HEK293 (cell line): ENCODE measurements around the gene GPER1.

Source experiments
- CTCF ChIA-PET: fragments of 350-600 bp; formaldehyde crosslinking; extraction: SDS; loops from one replicate; lab custom pipeline; 2021; ENCODE audit warnings: antibody characterized with exemption; lab: Yijun Ruan, JAX
- POLR2A ChIA-PET: fragments of 300-600 bp; formaldehyde crosslinking; extraction: SDS; loops from one replicate; lab custom pipeline; 2020; ENCODE audit warnings: antibody characterized with exemption, inconsistent platforms; lab: Yijun Ruan, JAX
- H3K27ac ChIP-seq: fragments of 200-500 bp; sonication (Bioruptor generic); 2 replicates; pipeline ENCODE4 v1.5.1; 2014; ENCODE audit warnings: low read depth, low read length, control low read depth, inconsistent platforms; ENCODE audit errors: extremely low read depth
- H3K36me3 ChIP-seq, 2 experiments: fragments of 200-500 bp in 1 of 2; sonication (Bioruptor generic) in 1 of 2; 1 replicate in 1 of 2; 2 replicates in 1 of 2; pipeline ENCODE4 v1.5.1; 2014 to 2017; ENCODE audit warnings: inconsistent platforms in 2 of 2, low read length in 2 of 2; ENCODE audit not compliant: control insufficient read depth in 2 of 2, insufficient read depth in 1 of 2
- H3K4me1 ChIP-seq: fragments of 200-500 bp; sonication (Bioruptor generic); 2 replicates; pipeline ENCODE4 v1.5.1; 2014; ENCODE audit warnings: mild to moderate bottlenecking, low read length, inconsistent platforms; ENCODE audit not compliant: control insufficient read depth, insufficient read depth
- H3K4me3 ChIP-seq: 2 replicates; pipeline ENCODE4 v1.5.1; 2011; ENCODE audit warnings: low read depth, mild to moderate bottlenecking, control low read depth, low read length, moderate library complexity
- H3K9me3 ChIP-seq: fragments of 200-500 bp; sonication (Bioruptor generic); 2 replicates; pipeline ENCODE4 v1.5.1; 2014; ENCODE audit warnings: low read depth, low read length, inconsistent platforms; ENCODE audit not compliant: control insufficient read depth, insufficient read depth
- EGR2 ChIP-seq: fragments of 450-650 bp; formaldehyde crosslinking; IDR thresholded peaks from 2 replicates; pipeline ENCODE4 v1.5.1; 2016; ENCODE audit warnings: low read depth, missing biosample characterization, missing genetic modification characterization
- ZNF114 ChIP-seq: fragments of 450-650 bp; formaldehyde crosslinking; IDR thresholded peaks from 2 replicates; pipeline ENCODE4 v1.5.0; 2017; ENCODE audit warnings: missing biosample characterization, missing genetic modification characterization
- ZNF121 ChIP-seq: fragments of 450-650 bp; formaldehyde crosslinking; IDR thresholded peaks from 2 replicates; pipeline ENCODE4 v1.5.1; 2016; ENCODE audit warnings: missing biosample characterization, missing genetic modification characterization
- ZNF2 ChIP-seq: fragments of 450-650 bp; formaldehyde crosslinking; IDR thresholded peaks from 2 replicates; pipeline ENCODE4 v1.5.1; 2016; ENCODE audit warnings: missing biosample characterization, missing genetic modification characterization
- ZNF239 ChIP-seq: fragments of 450-650 bp; formaldehyde crosslinking; IDR thresholded peaks from 2 replicates; pipeline ENCODE4 v1.5.1; 2016; ENCODE audit warnings: missing biosample characterization, missing genetic modification characterization
- ZNF701 ChIP-seq: fragments of 450-650 bp; formaldehyde crosslinking; IDR thresholded peaks from 2 replicates; pipeline ENCODE4 v1.5.1; 2016; ENCODE audit warnings: missing biosample characterization, missing genetic modification characterization
- ZNF792 ChIP-seq: fragments of 450-650 bp; formaldehyde crosslinking; IDR thresholded peaks from 2 replicates; pipeline ENCODE4 v1.5.1; 2016; ENCODE audit warnings: missing biosample characterization, missing genetic modification characterization
- ZSCAN16 ChIP-seq: fragments of 450-650 bp; formaldehyde crosslinking; IDR thresholded peaks from 2 replicates; pipeline ENCODE4 v1.5.1; 2016; ENCODE audit warnings: missing biosample characterization, missing genetic modification characterization
- ZXDB ChIP-seq: fragments of 450-650 bp; formaldehyde crosslinking; IDR thresholded peaks from 2 replicates; pipeline ENCODE4 v1.5.1; 2016; ENCODE audit warnings: missing biosample characterization, missing genetic modification characterization
- TF ChIP-seq, protein P1 (sequence below): fragments of 450-650 bp; formaldehyde crosslinking; IDR thresholded peaks from 2 replicates; pipeline ENCODE4 v1.5.1; 2017; ENCODE audit warnings: missing biosample characterization, missing genetic modification characterization
- TF ChIP-seq, protein P2 (sequence below): fragments of 450-650 bp; formaldehyde crosslinking; conservative IDR thresholded peaks from 2 replicates; pipeline ENCODE4 v1.5.1; 2016; ENCODE audit warnings: low read depth, missing biosample characterization, missing genetic modification characterization
- TF ChIP-seq, protein P3 (sequence below): fragments of 450-650 bp; formaldehyde crosslinking; IDR thresholded peaks from 2 replicates; pipeline ENCODE4 v1.5.1; 2017; ENCODE audit warnings: missing biosample characterization, missing genetic modification characterization
- TF ChIP-seq, protein P4 (sequence below): fragments of 450-650 bp; formaldehyde crosslinking; IDR thresholded peaks from 2 replicates; pipeline ENCODE4 v1.5.1; 2016; ENCODE audit warnings: missing biosample characterization, missing genetic modification characterization

GPER1 gene

DNA sequence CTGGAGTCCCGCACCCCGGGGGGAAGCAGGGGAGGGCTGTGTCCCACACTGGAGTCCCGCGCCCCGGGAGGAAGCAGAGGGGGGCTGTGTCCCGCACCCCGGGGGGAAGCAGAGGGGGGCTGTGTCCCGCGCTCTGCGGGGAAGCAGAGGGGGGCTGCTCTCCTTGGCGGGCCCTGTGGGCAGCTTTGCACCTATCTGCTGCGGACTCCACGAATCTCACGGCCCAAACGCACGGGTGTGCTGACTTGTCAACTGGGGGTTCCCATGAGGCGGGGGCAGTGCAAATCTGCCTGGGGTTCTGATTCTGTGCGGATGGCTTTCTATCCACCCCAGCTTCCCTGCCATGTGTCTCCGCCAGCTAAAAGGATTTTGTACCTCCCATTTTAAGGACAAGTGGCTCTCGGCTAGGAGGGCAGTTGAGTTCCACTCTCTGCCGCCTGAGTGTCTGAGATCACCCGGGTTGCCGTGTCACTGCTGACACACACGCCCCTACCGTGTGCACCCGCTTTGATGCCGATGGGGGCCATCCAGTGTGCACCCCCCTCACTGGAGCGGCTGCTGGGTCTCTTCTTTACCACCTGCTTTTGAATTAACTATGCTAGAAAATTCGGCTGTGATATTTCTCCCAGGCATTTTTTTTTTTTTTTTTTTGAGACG is 20.5 kb downstream of the GPER1 start:
- H3K4me3 ChIP-seq, result no peak overlapping the region
- TF ChIP-seq ZNF2 (tag by site-specific recombination), result no peak
- TF ChIP-seq, protein P1, sequence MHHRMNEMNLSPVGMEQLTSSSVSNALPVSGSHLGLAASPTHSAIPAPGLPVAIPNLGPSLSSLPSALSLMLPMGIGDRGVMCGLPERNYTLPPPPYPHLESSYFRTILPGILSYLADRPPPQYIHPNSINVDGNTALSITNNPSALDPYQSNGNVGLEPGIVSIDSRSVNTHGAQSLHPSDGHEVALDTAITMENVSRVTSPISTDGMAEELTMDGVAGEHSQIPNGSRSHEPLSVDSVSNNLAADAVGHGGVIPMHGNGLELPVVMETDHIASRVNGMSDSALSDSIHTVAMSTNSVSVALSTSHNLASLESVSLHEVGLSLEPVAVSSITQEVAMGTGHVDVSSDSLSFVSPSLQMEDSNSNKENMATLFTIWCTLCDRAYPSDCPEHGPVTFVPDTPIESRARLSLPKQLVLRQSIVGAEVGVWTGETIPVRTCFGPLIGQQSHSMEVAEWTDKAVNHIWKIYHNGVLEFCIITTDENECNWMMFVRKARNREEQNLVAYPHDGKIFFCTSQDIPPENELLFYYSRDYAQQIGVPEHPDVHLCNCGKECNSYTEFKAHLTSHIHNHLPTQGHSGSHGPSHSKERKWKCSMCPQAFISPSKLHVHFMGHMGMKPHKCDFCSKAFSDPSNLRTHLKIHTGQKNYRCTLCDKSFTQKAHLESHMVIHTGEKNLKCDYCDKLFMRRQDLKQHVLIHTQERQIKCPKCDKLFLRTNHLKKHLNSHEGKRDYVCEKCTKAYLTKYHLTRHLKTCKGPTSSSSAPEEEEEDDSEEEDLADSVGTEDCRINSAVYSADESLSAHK (tag by site-specific recombination), result no peak
- no peak for TF ChIP-seq ZNF114
- TF ChIP-seq ZNF701, result no peak
- TF ChIP-seq, protein P2, sequence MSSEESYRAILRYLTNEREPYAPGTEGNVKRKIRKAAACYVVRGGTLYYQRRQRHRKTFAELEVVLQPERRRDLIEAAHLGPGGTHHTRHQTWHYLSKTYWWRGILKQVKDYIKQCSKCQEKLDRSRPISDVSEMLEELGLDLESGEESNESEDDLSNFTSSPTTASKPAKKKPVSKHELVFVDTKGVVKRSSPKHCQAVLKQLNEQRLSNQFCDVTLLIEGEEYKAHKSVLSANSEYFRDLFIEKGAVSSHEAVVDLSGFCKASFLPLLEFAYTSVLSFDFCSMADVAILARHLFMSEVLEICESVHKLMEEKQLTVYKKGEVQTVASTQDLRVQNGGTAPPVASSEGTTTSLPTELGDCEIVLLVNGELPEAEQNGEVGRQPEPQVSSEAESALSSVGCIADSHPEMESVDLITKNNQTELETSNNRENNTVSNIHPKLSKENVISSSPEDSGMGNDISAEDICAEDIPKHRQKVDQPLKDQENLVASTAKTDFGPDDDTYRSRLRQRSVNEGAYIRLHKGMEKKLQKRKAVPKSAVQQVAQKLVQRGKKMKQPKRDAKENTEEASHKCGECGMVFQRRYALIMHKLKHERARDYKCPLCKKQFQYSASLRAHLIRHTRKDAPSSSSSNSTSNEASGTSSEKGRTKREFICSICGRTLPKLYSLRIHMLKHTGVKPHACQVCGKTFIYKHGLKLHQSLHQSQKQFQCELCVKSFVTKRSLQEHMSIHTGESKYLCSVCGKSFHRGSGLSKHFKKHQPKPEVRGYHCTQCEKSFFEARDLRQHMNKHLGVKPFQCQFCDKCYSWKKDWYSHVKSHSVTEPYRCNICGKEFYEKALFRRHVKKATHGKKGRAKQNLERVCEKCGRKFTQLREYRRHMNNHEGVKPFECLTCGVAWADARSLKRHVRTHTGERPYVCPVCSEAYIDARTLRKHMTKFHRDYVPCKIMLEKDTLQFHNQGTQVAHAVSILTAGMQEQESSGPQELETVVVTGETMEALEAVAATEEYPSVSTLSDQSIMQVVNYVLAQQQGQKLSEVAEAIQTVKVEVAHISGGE (tag by site-specific recombination), result no peak
- TF ChIP-seq ZSCAN16 (tag by site-specific recombination), result no peak
- TF ChIP-seq ZNF239 (tag by site-specific recombination), result no peak
- no peak for TF ChIP-seq ZNF121
- TF ChIP-seq, protein P3, sequence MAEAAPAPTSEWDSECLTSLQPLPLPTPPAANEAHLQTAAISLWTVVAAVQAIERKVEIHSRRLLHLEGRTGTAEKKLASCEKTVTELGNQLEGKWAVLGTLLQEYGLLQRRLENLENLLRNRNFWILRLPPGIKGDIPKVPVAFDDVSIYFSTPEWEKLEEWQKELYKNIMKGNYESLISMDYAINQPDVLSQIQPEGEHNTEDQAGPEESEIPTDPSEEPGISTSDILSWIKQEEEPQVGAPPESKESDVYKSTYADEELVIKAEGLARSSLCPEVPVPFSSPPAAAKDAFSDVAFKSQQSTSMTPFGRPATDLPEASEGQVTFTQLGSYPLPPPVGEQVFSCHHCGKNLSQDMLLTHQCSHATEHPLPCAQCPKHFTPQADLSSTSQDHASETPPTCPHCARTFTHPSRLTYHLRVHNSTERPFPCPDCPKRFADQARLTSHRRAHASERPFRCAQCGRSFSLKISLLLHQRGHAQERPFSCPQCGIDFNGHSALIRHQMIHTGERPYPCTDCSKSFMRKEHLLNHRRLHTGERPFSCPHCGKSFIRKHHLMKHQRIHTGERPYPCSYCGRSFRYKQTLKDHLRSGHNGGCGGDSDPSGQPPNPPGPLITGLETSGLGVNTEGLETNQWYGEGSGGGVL (tag by site-specific recombination), result no peak
- TF ChIP-seq ZXDB (tag by site-specific recombination), result no peak
- TF ChIP-seq, protein P4, sequence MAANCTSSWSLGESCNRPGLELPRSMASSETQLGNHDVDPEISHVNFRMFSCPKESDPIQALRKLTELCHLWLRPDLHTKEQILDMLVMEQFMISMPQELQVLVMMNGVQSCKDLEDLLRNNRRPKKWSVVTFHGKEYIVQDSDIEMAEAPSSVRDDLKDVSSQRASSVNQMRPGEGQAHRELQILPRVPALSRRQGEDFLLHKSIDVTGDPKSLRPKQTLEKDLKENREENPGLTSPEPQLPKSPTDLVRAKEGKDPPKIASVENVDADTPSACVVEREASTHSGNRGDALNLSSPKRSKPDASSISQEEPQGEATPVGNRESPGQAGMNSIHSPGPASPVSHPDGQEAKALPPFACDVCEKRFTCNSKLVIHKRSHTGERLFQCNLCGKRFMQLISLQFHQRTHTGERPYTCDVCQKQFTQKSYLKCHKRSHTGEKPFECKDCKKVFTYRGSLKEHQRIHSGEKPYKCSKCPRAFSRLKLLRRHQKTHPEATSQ, result no peak
- TF ChIP-seq, all 188 proteins: peak for 0
- H3K36me3 ChIP-seq, result no peaks in the 10 kb centered on the region
- H3K27ac ChIP-seq, result no peak overlapping the region
- POLR2A ChIA-PET, result no interaction called here
- H3K4me1 ChIP-seq, result no peaks in the 10 kb centered on the region
- H3K9me3 ChIP-seq, result no peaks in the 10 kb centered on the region
- CTCF ChIA-PET, result interaction anchor here (0.7 to 1.4 kb wide), 3 partner anchors 18 to 35 kb away, joined by 3 to 5 read pairs (median 3); no protein-coding TSS in a partner anchor

DNA sequence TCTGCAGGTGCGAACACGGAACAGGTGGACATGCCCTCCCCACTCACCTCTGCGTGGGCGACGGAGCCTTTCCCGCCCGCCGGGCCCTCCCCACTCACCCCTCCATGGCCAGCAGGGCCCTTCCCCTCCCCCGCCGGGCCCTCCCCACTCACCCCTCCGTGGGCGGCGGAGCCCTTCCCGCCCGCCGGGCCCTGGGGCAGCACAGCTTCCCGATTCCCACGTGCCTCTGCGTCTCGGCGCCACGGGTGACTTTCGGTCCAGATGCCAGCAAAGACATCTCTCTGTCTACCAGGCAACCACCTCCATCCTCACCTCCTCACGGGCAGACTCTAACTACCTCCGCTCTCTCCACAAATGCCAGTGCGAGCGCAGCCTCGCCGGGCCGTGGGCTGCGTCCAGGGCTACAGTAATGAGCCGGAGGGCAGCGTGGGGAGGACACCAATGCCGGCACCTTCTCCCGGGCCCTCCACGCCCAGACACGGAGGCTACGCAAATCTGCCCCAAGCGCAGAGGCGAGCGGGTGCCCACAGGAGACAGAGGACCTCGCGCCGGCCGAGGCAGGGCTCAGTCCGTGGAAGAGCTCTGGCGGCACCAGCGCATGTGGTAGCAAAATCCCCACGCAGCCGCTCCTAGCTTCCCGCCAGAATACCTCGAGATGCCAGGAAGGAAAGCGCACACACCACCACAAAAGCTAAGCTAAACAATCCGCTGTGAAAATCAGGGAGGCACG is 21.8 kb downstream of the GPER1 start:
- Histone ChIP-seq H3K27ac (no peak overlapping the region), H3K36me3 (no peaks in the 10 kb centered on the region), H3K4me3 (no peak overlapping the region), H3K4me1 (no peaks in the 10 kb centered on the region), H3K9me3 (no peaks in the 10 kb centered on the region)
- no peak for TF ChIP-seq ZNF792 (tag by site-specific recombination)
- TF ChIP-seq EGR2 (tag by site-specific recombination), result 0 out of 2 replicates have a peak, but pooled peaks have one; percentile 19
- CTCF ChIA-PET, result interaction anchor here (0.9 kb wide), 1 partner anchor 24 kb away, joined by 3 read pairs; no protein-coding TSS in a partner anchor
- POLR2A ChIA-PET, result no interaction called here
